Subcutaneous adipose tissue (tissue), 4 donors: ENCODE results near the gene ADGRL3. TPM values are rescaled to one million over a fixed set of nuclear protein-coding genes. Genes with fewer than 3 reads are reported as not detected.

Source experiments
- total RNA-seq, 4 donors: library from RNA; depleted of rRNA; stranded (reverse); fragments of >200 nt; gene quantifications; one replicate each; pipeline ENCODE4 v1.1.0, GENCODE V29; 2016
- TF ChIP-seq, protein P1 (sequence below): fragments of 450-650 bp; IDR thresholded peaks from one replicate; pipeline ENCODE4 v1.5.1; 2016; ENCODE audit warnings: low read depth, mild to moderate bottlenecking, control low read depth, antibody characterized with exemption, moderate library complexity

ADGRL3 gene
- total RNA-seq, 4 donors from 2014 or later, result 6.3 to 12.2 (median 9.2) TPM

DNA sequence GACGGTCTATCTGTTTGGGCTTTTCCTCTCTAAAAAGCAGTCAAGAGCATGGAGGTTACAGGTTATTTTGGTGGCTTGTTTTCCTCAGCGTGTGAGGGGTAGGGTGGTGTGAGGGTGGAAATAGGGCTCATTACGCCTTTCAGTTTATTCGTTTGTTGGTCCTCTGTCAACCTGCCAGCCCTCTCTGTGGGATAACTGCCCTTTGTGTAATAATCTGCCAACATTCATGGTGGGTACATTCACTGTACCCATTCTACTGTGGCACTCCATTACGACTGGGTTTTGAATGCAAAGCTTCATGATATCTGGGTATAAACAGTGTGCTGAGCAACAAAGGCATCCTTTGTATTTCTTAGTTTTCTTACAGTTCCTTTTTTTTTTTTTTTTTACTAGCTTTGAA, 136.4 kb downstream of the ADGRL3 start:
- TF ChIP-seq, protein P1, sequence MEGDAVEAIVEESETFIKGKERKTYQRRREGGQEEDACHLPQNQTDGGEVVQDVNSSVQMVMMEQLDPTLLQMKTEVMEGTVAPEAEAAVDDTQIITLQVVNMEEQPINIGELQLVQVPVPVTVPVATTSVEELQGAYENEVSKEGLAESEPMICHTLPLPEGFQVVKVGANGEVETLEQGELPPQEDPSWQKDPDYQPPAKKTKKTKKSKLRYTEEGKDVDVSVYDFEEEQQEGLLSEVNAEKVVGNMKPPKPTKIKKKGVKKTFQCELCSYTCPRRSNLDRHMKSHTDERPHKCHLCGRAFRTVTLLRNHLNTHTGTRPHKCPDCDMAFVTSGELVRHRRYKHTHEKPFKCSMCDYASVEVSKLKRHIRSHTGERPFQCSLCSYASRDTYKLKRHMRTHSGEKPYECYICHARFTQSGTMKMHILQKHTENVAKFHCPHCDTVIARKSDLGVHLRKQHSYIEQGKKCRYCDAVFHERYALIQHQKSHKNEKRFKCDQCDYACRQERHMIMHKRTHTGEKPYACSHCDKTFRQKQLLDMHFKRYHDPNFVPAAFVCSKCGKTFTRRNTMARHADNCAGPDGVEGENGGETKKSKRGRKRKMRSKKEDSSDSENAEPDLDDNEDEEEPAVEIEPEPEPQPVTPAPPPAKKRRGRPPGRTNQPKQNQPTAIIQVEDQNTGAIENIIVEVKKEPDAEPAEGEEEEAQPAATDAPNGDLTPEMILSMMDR, result no peak

DNA sequence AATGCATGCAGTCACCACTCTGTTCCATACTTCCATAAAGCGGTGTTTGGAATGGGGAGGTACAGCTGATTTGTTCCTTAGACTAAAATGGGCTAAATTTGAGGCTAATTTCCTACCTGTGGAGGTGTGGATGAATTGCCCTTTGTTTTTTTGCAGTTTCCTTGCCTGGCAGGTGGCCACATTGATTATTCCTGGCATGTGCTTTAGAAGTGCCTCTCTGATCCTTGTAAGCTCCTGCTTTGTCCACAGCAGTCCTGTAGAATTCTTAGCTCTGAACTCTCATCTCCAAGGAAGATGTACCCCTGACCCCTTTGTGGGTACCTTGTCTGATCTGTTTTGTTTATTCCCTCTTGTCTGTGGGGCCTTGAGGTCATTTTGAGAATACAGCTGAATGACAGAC, 136.8 kb downstream of the ADGRL3 start:
- TF ChIP-seq, protein P1, result no peak

DNA sequence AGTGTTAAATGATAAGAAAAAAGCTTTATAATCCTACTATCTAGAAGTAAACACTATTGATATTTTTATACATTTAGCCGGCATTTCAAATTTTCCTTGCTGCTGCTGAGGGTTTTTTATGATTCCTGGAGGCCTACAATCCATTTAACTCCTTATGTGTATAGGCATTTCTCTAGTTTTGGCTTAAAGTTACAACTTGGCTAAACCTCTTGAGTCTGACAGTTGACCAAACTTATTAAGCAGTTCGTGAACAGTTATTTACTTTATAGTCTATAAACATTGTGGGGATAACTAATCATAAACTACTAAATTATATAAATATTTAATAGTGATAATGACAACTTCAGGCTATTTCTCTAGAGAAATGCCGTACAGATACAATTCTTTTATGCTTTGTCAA, 141.9 kb downstream of the ADGRL3 start:
- TF ChIP-seq, protein P1, result no peak

DNA sequence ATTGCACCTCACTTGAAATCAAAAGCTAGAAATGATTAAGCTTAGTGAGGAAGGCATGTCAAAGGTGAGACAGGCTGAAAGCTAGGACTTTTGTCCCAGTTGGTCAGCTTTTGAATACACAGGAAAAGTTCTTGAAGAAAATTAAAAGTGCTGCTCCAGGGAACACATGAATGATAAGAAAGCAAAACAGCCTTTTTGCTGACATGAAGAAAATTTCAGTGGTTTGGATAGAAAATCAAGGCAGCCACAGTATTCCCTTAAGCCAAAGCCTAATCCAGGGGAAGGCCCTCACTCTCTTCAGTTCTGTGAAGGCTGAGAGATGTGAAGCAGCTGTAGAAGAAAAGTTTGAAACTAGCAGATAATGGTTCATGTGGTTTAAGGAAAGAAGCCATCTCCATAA, 150.8 kb downstream of the ADGRL3 start:
- TF ChIP-seq, protein P1, result no peak

DNA sequence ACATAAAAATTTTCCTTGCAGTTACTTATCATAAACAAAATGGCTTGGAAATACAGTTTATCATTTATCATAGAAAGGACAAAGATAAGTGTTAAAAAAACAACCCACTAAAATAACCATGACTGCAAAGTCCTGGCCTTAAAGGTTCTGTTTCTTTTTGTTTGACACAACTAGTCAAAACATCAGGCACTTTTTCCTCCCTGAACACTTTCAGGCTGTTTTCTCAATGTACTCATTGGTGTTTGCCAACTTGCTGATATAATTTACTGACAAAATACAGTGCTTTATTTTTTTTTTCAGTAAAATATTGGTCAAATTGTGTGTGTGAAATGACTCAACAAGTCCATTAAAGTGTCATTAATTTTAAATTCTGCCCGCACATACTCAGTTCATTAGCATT, 156.6 kb downstream of the ADGRL3 start:
- TF ChIP-seq, protein P1, result no peak

DNA sequence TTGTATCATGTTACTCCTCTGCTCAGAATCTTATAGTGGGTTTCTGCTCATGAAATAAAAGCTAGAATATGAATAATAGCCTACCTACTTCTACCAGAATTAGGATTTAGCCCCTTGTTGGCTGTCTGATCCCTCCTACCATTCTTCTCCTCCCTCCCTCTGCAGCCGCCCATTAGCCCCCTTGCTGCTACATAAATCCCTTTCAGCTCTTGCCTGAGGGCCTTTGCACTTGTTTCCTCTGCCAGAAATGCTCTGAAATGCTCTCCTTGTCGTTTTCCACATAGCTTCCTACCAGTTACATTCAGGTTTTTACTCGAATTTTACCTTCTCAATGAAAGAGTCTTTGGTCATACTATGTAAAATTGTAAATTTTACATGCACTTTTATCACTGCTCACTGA, 159.2 kb downstream of the ADGRL3 start:
- TF ChIP-seq, protein P1, result no peak

DNA sequence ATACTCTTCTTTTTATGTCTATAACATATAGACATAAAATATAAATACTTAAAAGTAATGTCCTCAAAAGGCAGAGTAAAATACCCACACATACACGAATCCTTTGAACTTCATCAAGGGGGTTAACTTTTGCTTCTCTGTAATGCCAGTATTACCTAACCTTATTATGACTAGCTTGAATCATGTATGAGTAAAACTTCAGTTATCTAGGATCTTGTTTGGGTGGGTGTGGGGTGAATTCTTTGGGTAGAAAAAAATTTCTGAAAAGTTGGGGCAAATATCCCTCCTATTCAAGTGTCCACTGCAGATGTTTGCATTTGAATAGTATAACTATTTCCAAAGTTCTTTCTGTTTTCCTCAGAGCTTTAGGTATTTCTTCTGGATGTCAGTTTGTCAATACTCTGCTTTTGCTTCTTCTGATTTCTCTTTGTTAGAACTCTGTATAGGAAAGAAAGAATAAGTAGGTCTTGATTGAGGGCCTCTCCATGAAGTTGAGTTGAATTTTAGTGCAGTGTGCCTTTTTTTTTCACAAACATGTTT, 173.8 kb downstream of the ADGRL3 start:
- TF ChIP-seq, protein P1, result no peak
